ENCODE measurements around the gene ZNF76.

ZNF76 gene

DNA sequence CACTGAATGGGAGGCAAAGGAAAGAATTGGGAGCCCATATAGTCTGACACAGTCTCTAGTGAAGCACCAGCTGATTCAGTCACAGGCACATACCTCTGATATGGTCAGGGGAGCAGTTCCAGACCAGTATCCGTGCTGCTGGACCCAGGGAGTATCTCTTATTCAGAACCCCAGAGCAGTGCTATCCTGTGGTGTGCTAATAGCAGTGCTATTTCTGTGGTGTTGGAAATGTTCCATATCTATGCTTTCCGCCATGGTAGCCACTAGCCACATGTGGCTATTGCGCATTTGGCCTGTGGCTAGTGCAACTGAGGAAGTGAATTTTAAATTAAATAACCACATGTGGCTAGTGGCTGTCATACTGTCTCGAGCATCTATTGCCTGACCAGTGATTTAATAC lies 34.8 kb upstream of the ZNF76 start:
- no peak for DNase-seq (ENCODE audit: low read depth)
- TF ChIP-seq, protein P1, sequence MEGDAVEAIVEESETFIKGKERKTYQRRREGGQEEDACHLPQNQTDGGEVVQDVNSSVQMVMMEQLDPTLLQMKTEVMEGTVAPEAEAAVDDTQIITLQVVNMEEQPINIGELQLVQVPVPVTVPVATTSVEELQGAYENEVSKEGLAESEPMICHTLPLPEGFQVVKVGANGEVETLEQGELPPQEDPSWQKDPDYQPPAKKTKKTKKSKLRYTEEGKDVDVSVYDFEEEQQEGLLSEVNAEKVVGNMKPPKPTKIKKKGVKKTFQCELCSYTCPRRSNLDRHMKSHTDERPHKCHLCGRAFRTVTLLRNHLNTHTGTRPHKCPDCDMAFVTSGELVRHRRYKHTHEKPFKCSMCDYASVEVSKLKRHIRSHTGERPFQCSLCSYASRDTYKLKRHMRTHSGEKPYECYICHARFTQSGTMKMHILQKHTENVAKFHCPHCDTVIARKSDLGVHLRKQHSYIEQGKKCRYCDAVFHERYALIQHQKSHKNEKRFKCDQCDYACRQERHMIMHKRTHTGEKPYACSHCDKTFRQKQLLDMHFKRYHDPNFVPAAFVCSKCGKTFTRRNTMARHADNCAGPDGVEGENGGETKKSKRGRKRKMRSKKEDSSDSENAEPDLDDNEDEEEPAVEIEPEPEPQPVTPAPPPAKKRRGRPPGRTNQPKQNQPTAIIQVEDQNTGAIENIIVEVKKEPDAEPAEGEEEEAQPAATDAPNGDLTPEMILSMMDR (conservative IDR thresholded peaks at IDR 0.05; ENCODE audit: low read depth, low read length), result no peak
- no peak overlapping the region for H3K4me3 ChIP-seq (ENCODE audit: low read length)

DNA sequence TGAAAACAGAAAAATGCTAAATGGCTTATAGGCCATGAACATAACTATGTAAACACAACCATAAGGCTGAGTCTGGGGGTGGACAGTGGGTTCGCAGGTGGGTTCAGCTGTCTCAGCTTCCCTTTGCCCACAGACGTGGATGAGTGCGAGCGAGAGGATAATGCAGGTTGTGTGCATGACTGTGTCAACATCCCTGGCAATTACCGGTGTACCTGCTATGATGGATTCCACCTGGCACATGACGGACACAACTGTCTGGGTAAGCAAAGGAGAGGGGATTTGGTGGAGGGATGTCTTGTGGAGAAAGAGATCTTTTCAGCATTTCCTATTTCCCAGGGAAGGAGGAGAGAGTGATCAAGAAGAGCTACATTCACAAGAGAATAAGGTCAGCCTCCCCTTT lies 31.1 kb upstream of the ZNF76 start:
- DNase-seq (ENCODE audit: low read depth), result no peak
- no peak overlapping the region for H3K4me3 ChIP-seq (ENCODE audit: low read length)
- TF ChIP-seq, protein P1 (conservative IDR thresholded peaks at IDR 0.05; ENCODE audit: low read depth, low read length), result no peak

- TF ChIP-seq, protein P1 (conservative IDR thresholded peaks at IDR 0.05; ENCODE audit: low read depth, low read length), result no peak
- no peak for DNase-seq (ENCODE audit: low read depth)
- H3K4me3 ChIP-seq (ENCODE audit: low read length), result no peak overlapping the region
Observed at GRCh38 chr6:35229304-35229703, 30.2 kb upstream of the ZNF76 start.

GRCh38 chr6:35230498-35230897 lies 29.0 kb upstream of the ZNF76 start:
- DNase-seq (ENCODE audit: low read depth), result no peak
- TF ChIP-seq, protein P1 (conservative IDR thresholded peaks at IDR 0.05; ENCODE audit: low read depth, low read length), result no peak
- H3K4me3 ChIP-seq (ENCODE audit: low read length), result no peak overlapping the region

- no peak for DNase-seq (ENCODE audit: low read depth)
- TF ChIP-seq, protein P1 (conservative IDR thresholded peaks at IDR 0.05; ENCODE audit: low read depth, low read length), result no peak
- no peak overlapping the region for H3K4me3 ChIP-seq (ENCODE audit: low read length)
Observed at GRCh38 chr6:35230950-35231349, 28.6 kb upstream of the ZNF76 start.

GRCh38 chr6:35231563-35231962 lies 28.0 kb upstream of the ZNF76 start:
- TF ChIP-seq, protein P1 (conservative IDR thresholded peaks at IDR 0.05; ENCODE audit: low read depth, low read length), result no peak
- DNase-seq (ENCODE audit: low read depth), result no peak
- H3K4me3 ChIP-seq (ENCODE audit: low read length), result no peak overlapping the region

- no peak overlapping the region for H3K4me3 ChIP-seq (ENCODE audit: low read length)
- no peak for DNase-seq (ENCODE audit: low read depth)
- TF ChIP-seq, protein P1 (conservative IDR thresholded peaks at IDR 0.05; ENCODE audit: low read depth, low read length), result no peak
Observed at GRCh38 chr6:35234901-35235300, 24.6 kb upstream of the ZNF76 start.
